ENCODE results near the gene CDC42BPG. TPM values are rescaled to one million over a fixed set of nuclear protein-coding genes. Genes with fewer than 3 reads are reported as not detected.

The CDC42BPG gene
- total RNA-seq, 1 experiment from 2014 or later, result 24.9 TPM

DNA sequence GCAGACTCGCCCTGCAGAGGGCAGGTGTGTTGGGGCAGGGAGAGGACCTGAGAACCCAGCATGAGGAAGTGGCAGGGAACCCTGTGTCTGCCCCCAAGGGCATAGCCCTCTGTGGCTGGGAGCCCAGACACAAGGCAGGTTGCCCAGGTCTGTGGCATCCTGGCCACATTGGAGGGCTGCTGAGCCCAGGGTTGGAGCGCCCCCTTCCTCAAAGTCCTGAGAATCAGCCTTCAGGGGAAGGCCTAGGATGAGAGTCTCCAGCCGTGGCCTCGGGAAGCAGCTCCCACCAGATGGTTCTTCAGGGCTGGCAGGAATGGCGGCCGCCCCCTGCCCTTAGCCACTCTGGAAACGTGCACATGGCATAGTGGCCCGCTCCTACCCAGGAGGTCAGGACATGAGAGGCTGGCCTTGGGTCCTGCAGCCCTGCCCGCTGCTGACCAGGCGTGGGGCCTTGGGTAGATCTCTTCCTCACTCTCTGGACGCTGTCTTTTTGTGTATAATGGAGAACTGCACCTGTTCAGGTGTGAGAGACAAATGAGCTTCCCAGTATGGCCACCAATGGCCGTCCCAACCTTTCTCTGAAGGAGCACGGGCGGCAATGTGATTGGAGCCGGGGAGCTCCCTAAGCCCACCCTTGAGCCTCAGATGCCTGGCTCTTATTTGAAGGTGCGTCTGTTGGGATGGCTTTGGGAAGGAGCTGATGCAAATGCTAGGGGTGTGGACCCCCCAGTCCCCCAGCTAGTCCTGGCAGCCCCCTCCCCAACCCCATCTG lies 4.6 kb upstream of the CDC42BPG start:
- no peak overlapping the region for H4K8ac ChIP-seq (replicated peaks; ENCODE audit: insufficient read length, low read depth, low read length)
- no peak overlapping the region for H2AFZ ChIP-seq (ENCODE audit: low read length)
- peak; percentile 82 for DNase-seq
- Mint-ChIP-seq H3K27ac (no peak overlapping the region), H3K27me3 (ENCODE audit: low read depth) (no peaks in the 10 kb centered on the region), H3K4me3 (no peak overlapping the region), H3K4me1 (peaks cover 20 to 23% of the 10 kb centered on the region in 2 experiments), H3K9me3 (no peaks in the 10 kb centered on the region; a peak in 1 of 5 replicates), H3K36me3 (ENCODE audit: insufficient read depth in 1 of 3, low read depth in 3 of 3) (no peaks in the 10 kb centered on the region)
- no peak overlapping the region for H3K4ac ChIP-seq (ENCODE audit: low read depth, low read length)
- H3K79me1 ChIP-seq (ENCODE audit: insufficient read depth, low read depth, low read length, poor library complexity, severe bottlenecking), result no peaks in the 10 kb centered on the region
- TF ChIP-seq, protein P1, sequence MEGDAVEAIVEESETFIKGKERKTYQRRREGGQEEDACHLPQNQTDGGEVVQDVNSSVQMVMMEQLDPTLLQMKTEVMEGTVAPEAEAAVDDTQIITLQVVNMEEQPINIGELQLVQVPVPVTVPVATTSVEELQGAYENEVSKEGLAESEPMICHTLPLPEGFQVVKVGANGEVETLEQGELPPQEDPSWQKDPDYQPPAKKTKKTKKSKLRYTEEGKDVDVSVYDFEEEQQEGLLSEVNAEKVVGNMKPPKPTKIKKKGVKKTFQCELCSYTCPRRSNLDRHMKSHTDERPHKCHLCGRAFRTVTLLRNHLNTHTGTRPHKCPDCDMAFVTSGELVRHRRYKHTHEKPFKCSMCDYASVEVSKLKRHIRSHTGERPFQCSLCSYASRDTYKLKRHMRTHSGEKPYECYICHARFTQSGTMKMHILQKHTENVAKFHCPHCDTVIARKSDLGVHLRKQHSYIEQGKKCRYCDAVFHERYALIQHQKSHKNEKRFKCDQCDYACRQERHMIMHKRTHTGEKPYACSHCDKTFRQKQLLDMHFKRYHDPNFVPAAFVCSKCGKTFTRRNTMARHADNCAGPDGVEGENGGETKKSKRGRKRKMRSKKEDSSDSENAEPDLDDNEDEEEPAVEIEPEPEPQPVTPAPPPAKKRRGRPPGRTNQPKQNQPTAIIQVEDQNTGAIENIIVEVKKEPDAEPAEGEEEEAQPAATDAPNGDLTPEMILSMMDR (conservative IDR thresholded peaks at IDR 0.05), result peak; percentile 70
- no peak overlapping the region for H3K9ac ChIP-seq (ENCODE audit: extremely low read depth, insufficient read length, low read length)
- H2BK5ac ChIP-seq (ENCODE audit: insufficient read length, low read length), result no peak overlapping the region
- no peaks in the 10 kb centered on the region for H3K27me3 ChIP-seq (ENCODE audit: insufficient read depth, low read length)
- H3K4me1 ChIP-seq (ENCODE audit: insufficient read depth, low read length), result no peaks in the 10 kb centered on the region
- no peak overlapping the region for H2BK20ac ChIP-seq (ENCODE audit: low read depth, low read length, poor library complexity, severe bottlenecking)
- H4K91ac ChIP-seq (ENCODE audit: insufficient read length, low read depth, low read length), result no peak overlapping the region
- H3K27ac ChIP-seq (ENCODE audit: insufficient read length, low read depth, low read length), result no peak overlapping the region
- H3K4me2 ChIP-seq (ENCODE audit: insufficient read depth, insufficient read length, low read length), result no peak overlapping the region
- peaks cover 1% of the 10 kb centered on the region for H3K23me2 ChIP-seq (ENCODE audit: insufficient read length, low read depth, low read length, poor library complexity, severe bottlenecking)
- H4K5ac ChIP-seq (ENCODE audit: insufficient read length, low read depth, low read length), result no peak overlapping the region
- H3K79me2 ChIP-seq (ENCODE audit: insufficient read depth, low read length), result no peaks in the 10 kb centered on the region
- H2BK15ac ChIP-seq (ENCODE audit: low read depth, low read length), result no peak overlapping the region
- H2BK12ac ChIP-seq (ENCODE audit: insufficient read length, low read depth, low read length), result no peak overlapping the region
- no peak overlapping the region for H2BK120ac ChIP-seq (ENCODE audit: low read depth, low read length, poor library complexity, severe bottlenecking)
- H3T11ph ChIP-seq (ENCODE audit: low read length), result no peak overlapping the region
- H4K20me1 ChIP-seq (ENCODE audit: control insufficient read depth, insufficient read depth, insufficient read length), result no peaks in the 10 kb centered on the region
- no peak overlapping the region for H2AK5ac ChIP-seq (ENCODE audit: insufficient read length, low read length)
- WGBS (ENCODE audit: extremely low coverage, insufficient read length, low lambda C conversion rate), result no CpG with 5 or more reads among the region's 16 CpGs
- no peak overlapping the region for H3K14ac ChIP-seq (ENCODE audit: insufficient read depth, low read length)
- no peak overlapping the region for H3K18ac ChIP-seq (ENCODE audit: insufficient read length, low read depth, low read length)
- no peak overlapping the region for H3K23ac ChIP-seq (ENCODE audit: insufficient read length, low read depth, low read length)
- H3K56ac ChIP-seq (ENCODE audit: insufficient read length, low read depth, low read length), result no peak overlapping the region
- no peaks in the 10 kb centered on the region for H3K9me3 ChIP-seq (ENCODE audit: control insufficient read depth, low read depth, low read length)
